WTC11 (cell line): Measurements from ENCODE around the gene UBAC2.

Source experiments
- AFF4 ChIP-seq: sonication (generic); formaldehyde crosslinking; IDR thresholded peaks from 2 replicates; pipeline ENCODE4 v1.8.1; 2023; ENCODE audit warnings: mild to moderate bottlenecking, missing genetic modification reagents, borderline replicate concordance
- CTCF ChIP-seq: fragments of 200-600 bp; IDR thresholded peaks from 2 replicates; pipeline ENCODE4 v1.8.0; 2022; ENCODE audit warnings: antibody characterized with exemption
- GTF2I ChIP-seq: fragments of 250-450 bp; sonication (Bioruptor Pico); conservative IDR thresholded peaks from 2 replicates; pipeline ENCODE4 v1.4.0; 2021; ENCODE audit warnings: mild to moderate bottlenecking
- KAT7 ChIP-seq: sonication (generic); formaldehyde crosslinking; IDR thresholded peaks from 2 replicates; pipeline ENCODE4 v1.8.1; 2023; ENCODE audit warnings: missing genetic modification reagents, mild to moderate bottlenecking, borderline replicate concordance
- TCF7 ChIP-seq: sonication (generic); formaldehyde crosslinking; IDR thresholded peaks from 2 replicates; pipeline ENCODE4 v1.8.0; 2022; ENCODE audit warnings: mild to moderate bottlenecking, low read depth, missing genetic modification reagents, moderate library complexity

DNA sequence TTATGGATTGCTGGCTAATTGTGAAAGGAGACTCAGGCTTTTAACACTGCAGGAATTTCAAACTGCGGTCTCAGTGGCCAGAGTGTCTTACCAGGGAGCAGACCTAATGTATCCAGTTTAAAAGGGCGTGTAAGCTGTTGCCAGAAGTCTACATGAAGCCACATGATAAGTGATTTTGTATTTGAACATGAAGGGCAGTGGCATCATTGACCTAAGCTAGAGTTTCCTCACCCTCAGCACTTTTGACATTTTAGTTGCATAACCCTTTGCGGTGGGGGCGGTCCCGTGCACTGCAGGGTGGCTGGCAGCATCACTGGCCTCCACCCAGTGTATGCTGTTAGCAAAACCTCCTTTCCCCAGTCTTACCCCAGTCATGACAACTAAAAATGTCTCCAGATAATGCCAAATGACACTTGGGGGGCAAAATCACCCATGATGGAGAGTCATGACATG, 81.2 kb downstream of the UBAC2 start:
- TF ChIP-seq CTCF (no peak), GTF2I (no peak), KAT7 (CRISPR knock-in tag) (no peak), AFF4 (CRISPR knock-in tag) (no peak), TCF7 (no peak)
